Panc1 (cell line): ENCODE results near the gene ELOB. TPM values are rescaled to one million over a fixed set of nuclear protein-coding genes. Genes with fewer than 3 reads are reported as not detected.

Source experiments
- ATAC-seq: fragments of 200-7000 bp; cut with Tn5 transposase; 2 replicates; pipeline ENCODE4 v1.9.1; 2020; ENCODE audit warnings: mild to moderate bottlenecking, moderate library complexity
- BruUV-seq: library from RNA; stranded (reverse); fragments of 400-500 nt; replicated peaks from 2 replicates; lab custom pipeline; 2021; lab: Mats Ljungman, UMichigan
- CTCF ChIA-PET: fragments of 300-600 bp; sonication (Branson Sonifier 250); formaldehyde crosslinking; loops from one replicate; lab custom pipeline; 2022; ENCODE audit warnings: antibody characterized with exemption; lab: Charles Lee
- POLR2A ChIA-PET: fragments of 300-600 bp; sonication (Branson Sonifier 250); formaldehyde crosslinking; loops from one replicate; lab custom pipeline; 2022; ENCODE audit warnings: antibody characterized with exemption; lab: Charles Lee
- DNase-seq: peaks from one replicate; pipeline ENCODE4 v3.0.0-alpha.2; 2010; ENCODE audit warnings: low read depth, low spot score
- H3K27ac ChIP-seq: 2 replicates; pipeline ENCODE4 v1.5.1; 2011; ENCODE audit warnings: mild to moderate bottlenecking, low read length, inconsistent platforms
- H3K27me3 ChIP-seq: fragments of 200-500 bp; sonication (Bioruptor generic); 2 replicates; pipeline ENCODE4 v1.6.0; 2014; ENCODE audit warnings: low read length, inconsistent platforms; ENCODE audit not compliant: control insufficient read depth, insufficient read depth
- H3K36me3 ChIP-seq: fragments of 200-500 bp; sonication (Bioruptor generic); 2 replicates; pipeline ENCODE4 v1.5.1; 2014; ENCODE audit warnings: inconsistent platforms, mild to moderate bottlenecking, low read length, moderate library complexity; ENCODE audit not compliant: control insufficient read depth, insufficient read depth
- H3K4me1 ChIP-seq: 2 replicates; pipeline ENCODE4 v1.5.1; 2011; ENCODE audit warnings: inconsistent platforms, mild to moderate bottlenecking, low read length, moderate library complexity; ENCODE audit not compliant: control insufficient read depth, insufficient read depth
- H3K4me3 ChIP-seq, 2 experiments: 2 replicates each; pipeline ENCODE4 v1.5.1; 2011 to 2012; ENCODE audit warnings: low read depth in 2 of 2, low read length in 2 of 2, mild to moderate bottlenecking in 2 of 2, inconsistent platforms in 1 of 2, moderate library complexity in 1 of 2
- H3K9me3 ChIP-seq: fragments of 200-500 bp; sonication (Bioruptor generic); 2 replicates; pipeline ENCODE4 v1.5.1; 2014; ENCODE audit warnings: low read depth, mild to moderate bottlenecking, inconsistent platforms, low read length, moderate library complexity; ENCODE audit not compliant: control insufficient read depth, insufficient read depth
- CTCF ChIP-seq: fragments of 450-650 bp; IDR thresholded peaks from 2 replicates; pipeline ENCODE4 v1.5.1; 2017; ENCODE audit warnings: mild to moderate bottlenecking
- POLR2AphosphoS5 ChIP-seq: IDR thresholded peaks from 2 replicates; pipeline ENCODE4 v1.6.1; 2012; ENCODE audit warnings: mild to moderate bottlenecking, low read depth, low read length, moderate library complexity
- REST ChIP-seq, 2 experiments: IDR thresholded peaks; 2 replicates each; pipeline ENCODE4 v1.6.1; 2011 to 2012; ENCODE audit warnings: low read depth in 2 of 2, control low read depth in 1 of 2, low read length in 1 of 2, mild to moderate bottlenecking in 1 of 2, moderate library complexity in 1 of 2; ENCODE audit not compliant: insufficient read depth in 1 of 2
- SIN3A ChIP-seq: IDR thresholded peaks from 2 replicates; pipeline ENCODE4 v1.6.1; 2012; ENCODE audit warnings: low read depth, mild to moderate bottlenecking, low read length, moderate library complexity, borderline replicate concordance; ENCODE audit not compliant: insufficient read depth
- TCF7L2 ChIP-seq: IDR thresholded peaks from 2 replicates; pipeline ENCODE4 v1.6.1; 2011; ENCODE audit warnings: mild to moderate bottlenecking, low read depth, low read length, inconsistent platforms
- in situ Hi-C: cut with HindIII; loops from 2 replicates; pipeline ENCODE4 v1.10.0; 2016; ENCODE audit warnings: low sequenced_read_pairs, low pct_unique_long_range_greater_than_20kb
- intact Hi-C: fragments of 100-400 bp; cut with micrococcal nuclease; formaldehyde crosslinking; loops from one replicate; pipeline ENCODE4 v1.10.0; 2022; ENCODE audit not compliant: unreplicated experiment
- total RNA-seq: library from RNA; stranded (reverse); gene quantifications from one replicate; pipeline ENCODE4 v1.2.1, GENCODE V29; 2021; ENCODE audit not compliant: unreplicated experiment

The ELOB gene
- total RNA-seq, 1 experiment from 2014 or later = 642 TPM

- intact Hi-C loops = no loop called here
- ChIA-PET CTCF (no interaction called here), POLR2A (no interaction called here)
- no peak for TF ChIP-seq TCF7L2
- no peak for TF ChIP-seq REST (IDR thresholded peaks at IDR 0.05; ENCODE audit: insufficient read depth in 1 of 2, low read depth in 2 of 2, low read length in 1 of 2)
- TF ChIP-seq CTCF = no peak
- TF ChIP-seq POLR2AphosphoS5 = no peak
- no peak for TF ChIP-seq SIN3A
- H3K4me1 ChIP-seq = peaks cover 21% of the 10 kb centered on the region
- ATAC-seq = no peak
- in situ Hi-C loops = no loop called here
- no peak for DNase-seq
- H3K9me3 ChIP-seq = no peaks in the 10 kb centered on the region
- no peaks in the 10 kb centered on the region for H3K36me3 ChIP-seq
- H3K4me3 ChIP-seq = no peak within 1 kb of the TSS
- no TSS peak for BruUV-seq
- no peak within 1 kb of the TSS for H3K27ac ChIP-seq
- H3K27me3 ChIP-seq = no peaks in the 10 kb centered on the region
These were observed 39.8 kb upstream of the ELOB start, which contains the start of gene PRSS21 for GRCh38 chr16:2816751-2817339. Gene PRSS21, plus strand, starts transcription at chr16:2817237. Its CDS starts 32 bp downstream, at chr16:2817269.

GRCh38 chr16:2815299-2815771 lies 38.3 kb upstream of the ELOB start:
- H3K9me3 ChIP-seq = no peaks in the 10 kb centered on the region
- ATAC-seq = no peak
- H3K27ac ChIP-seq = peak overlapping the region; percentile 9; the same call in 1 of the 2 replicates
- intact Hi-C loops = no loop called here
- no peaks in the 10 kb centered on the region for H3K27me3 ChIP-seq
- in situ Hi-C loops = no loop called here
- TF ChIP-seq SIN3A (no peak), TCF7L2 (no peak), REST (IDR thresholded peaks at IDR 0.05; ENCODE audit: insufficient read depth in 1 of 2, low read depth in 2 of 2, low read length in 1 of 2) (no peak), POLR2AphosphoS5 (no peak), CTCF (no peak)
- H3K36me3 ChIP-seq = no peaks in the 10 kb centered on the region
- BruUV-seq = no TSS peak
- ChIA-PET CTCF (no interaction called here), POLR2A (no interaction called here)
- no peak for DNase-seq
- H3K4me3 ChIP-seq = no peak overlapping the region
- H3K4me1 ChIP-seq = peaks cover 16% of the 10 kb centered on the region
